Measurements from ENCODE around the gene TRPM3.

The TRPM3 gene

DNA sequence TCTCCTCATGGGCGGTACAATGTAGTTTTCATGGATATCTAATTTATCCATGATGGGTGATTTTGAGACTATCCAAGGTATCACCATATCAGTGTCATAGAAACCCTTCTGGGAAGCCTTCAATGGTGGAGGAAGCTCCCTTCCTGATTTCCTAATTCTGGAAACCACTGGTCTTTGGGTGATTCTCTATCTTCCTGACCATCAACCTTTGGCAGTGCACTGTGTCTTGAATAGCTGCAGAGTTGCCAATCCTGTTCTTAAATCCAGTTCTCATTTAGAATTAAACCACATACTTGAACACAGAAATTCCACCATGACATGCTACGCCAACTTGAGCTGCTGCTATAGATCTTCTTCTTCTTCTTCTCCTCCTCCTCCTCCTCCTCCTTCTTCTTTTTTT lies 545.3 kb downstream of the TRPM3 start:
- no peak for DNase-seq (ENCODE audit: low spot score)

DNA sequence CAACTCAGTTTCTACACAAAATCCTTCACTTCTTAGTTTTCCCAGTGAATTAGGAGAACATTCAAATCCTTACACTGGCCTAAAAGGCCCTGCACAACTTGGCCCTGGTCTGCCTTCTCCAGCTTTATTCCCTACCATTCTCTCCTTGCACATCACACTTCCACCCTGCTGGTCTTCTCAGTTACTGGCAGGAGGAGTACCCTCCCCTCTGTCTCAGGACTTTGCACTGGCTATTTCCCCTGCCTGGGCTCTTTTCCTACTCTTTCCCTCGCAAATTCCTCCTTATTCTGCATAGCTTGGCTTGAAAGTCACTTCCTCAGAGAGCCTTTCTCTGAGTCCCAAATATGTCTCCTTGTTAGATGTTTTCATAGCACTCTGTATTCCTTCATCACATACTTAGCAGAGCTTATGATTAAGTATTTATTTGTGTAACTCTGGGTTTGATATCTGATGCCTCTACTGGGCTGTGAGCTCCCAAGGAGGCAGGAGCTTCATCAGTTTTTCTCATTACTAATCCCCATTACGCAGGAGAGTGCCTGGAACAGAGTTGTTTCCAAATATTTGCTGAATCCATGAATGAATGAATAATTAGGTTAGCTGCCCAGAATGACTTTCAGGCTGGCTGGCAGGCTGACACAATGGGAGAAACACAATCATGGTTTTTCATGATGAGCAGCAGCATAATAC lies 547.1 kb downstream of the TRPM3 start:
- DNase-seq (ENCODE audit: low spot score) = peak; percentile 22

- no peak for DNase-seq (ENCODE audit: low spot score)
These were observed 548.1 kb downstream of the TRPM3 start for GRCh38 chr9:70573308-70573707.

GRCh38 chr9:70571258-70571657 lies 550.2 kb downstream of the TRPM3 start:
- DNase-seq (ENCODE audit: low spot score) = no peak

DNA sequence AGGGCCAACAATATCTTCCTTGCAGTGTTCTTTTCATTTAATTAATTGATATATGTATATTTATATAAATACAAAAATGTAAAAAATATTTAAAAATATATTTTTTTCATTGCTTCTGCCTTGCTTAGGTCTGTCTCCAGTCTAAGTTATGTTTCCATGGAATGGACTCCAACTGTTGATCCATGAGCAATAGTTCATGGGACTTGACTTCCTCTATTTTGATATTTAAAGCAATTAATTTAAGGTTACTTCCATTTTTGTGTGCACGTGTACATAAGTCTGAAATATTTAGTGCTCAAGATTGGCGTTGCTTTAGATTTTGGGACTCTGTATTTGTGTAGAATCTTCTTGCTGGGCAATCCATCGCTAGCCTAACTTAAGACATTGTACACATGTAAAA lies 551.6 kb downstream of the TRPM3 start:
- no peak for DNase-seq (ENCODE audit: low spot score)

- DNase-seq (ENCODE audit: low spot score) = no peak
These were observed 552.2 kb downstream of the TRPM3 start for GRCh38 chr9:70569070-70569772.

- no peak for DNase-seq (ENCODE audit: low spot score)
These were observed 553.9 kb downstream of the TRPM3 start for GRCh38 chr9:70567511-70567910.

DNA sequence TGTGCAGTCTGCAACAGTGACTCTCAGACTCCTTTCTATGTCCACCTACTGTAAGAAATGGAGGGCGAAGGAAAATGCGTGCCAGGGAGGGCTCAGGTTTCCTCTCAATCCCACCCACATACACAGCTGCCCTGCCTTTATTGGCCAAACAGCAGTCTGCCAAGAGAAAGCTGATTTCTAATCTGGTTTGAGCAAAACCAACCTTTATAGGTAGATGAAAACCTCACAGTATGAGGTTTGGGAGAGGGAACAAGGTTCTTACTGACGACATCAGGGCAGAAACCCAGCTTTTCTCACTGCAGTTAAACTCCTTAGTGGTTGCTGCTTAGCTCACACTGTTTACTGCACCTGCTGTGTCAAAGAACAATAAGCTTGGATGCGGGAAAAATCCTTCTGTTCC lies 554.7 kb downstream of the TRPM3 start:
- DNase-seq (ENCODE audit: low spot score) = peak; percentile 54

- no peak for DNase-seq (ENCODE audit: low spot score)
These were observed 555.4 kb downstream of the TRPM3 start for GRCh38 chr9:70566066-70566465.

DNA sequence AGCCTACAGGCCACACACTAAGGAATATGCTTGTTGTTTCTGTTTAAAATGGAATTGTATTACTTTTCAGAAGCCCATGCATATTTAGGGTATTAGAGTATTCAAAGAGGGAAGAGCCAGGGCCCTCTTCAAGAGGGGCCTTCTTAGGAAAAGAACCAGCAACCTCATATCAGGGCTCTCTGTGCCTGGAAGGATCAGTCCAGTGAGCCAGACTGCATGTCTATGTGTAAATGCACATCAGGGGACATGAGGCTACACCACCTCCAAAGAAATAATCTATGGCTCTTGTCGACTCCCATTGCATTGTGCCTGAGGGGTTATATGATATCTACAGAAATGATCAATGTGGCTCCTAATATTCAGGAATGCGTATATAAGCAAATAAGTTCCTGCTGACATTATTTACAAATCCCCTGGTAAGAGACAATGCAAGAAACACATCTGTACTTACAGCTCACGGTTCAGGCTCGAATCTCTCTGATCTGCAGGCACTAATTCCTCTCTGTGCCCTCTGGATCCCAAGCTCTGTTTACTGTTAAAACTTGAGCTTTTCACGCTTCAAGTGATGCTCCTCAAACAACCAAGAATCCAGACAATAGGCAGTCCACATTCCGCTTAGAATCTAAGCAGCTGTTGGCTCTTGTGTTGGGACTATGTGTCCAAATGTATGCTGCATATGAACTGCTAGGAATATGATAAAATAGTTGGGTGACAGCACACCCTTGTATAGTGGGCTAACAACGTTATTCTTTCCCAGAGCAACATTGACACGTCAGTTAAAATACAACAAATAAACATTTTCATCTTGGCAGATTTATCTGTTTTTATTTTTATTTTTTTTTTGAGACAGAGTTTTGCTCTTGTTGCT lies 556.7 kb downstream of the TRPM3 start:
- DNase-seq (ENCODE audit: low spot score) = no peak

- DNase-seq (ENCODE audit: low spot score) = no peak
These were observed 557.8 kb downstream of the TRPM3 start for GRCh38 chr9:70563431-70564204.

DNA sequence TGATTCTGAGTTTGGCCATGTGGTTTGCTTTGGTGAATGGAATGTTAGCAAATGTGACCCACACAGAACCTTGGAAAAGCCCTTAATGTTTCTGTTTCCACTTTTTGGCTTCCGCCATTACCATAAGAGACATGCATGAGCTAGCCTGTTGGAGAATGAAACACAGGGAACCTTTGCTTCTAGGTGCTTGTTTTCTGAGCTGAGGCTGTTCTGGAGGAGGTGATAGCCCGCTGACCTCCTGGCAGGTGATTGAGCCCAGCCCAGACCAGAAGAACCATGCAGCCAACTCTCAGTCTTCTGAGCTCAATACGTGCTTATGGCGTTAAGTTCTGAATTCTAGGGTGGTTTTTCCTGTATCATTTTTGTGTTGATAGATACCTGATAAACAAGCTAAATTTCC lies 558.4 kb downstream of the TRPM3 start:
- DNase-seq (ENCODE audit: low spot score) = no peak

DNA sequence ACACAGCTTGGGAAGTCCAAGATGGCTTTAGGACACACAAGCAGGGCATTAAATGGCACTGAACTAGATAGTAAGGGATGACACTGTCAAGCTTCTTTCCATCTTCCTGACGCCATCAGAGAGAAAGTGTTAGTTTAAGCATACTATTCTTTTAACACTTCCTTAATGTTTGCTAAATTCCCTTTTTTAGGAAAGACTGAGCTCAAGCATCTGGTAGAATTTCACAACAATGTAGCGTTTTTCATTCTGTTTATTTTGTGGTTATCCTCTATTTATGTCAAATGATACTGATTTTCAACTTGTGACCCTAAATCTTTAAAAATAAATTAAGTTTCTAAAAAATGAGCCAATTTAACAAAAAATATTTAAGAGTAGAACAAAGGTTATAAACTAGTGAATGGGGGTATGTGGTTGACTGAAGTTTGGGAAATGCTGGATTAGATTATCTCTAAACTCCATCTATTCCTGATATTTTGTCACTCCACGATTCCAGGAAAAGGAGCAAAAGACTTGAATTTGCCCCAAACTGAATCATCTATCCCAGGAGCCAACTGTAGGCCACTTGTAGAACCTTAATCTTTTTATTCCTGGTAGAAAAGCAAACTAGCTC lies 559.5 kb downstream of the TRPM3 start:
- DNase-seq (ENCODE audit: low spot score) = no peak

GRCh38 chr9:70561111-70561510 lies 560.3 kb downstream of the TRPM3 start:
- DNase-seq (ENCODE audit: low spot score) = no peak

GRCh38 chr9:70559102-70559501 lies 562.3 kb downstream of the TRPM3 start:
- no peak for DNase-seq (ENCODE audit: low spot score)

- DNase-seq (ENCODE audit: low spot score) = no peak
These were observed 563.6 kb downstream of the TRPM3 start for GRCh38 chr9:70557661-70558369.

DNA sequence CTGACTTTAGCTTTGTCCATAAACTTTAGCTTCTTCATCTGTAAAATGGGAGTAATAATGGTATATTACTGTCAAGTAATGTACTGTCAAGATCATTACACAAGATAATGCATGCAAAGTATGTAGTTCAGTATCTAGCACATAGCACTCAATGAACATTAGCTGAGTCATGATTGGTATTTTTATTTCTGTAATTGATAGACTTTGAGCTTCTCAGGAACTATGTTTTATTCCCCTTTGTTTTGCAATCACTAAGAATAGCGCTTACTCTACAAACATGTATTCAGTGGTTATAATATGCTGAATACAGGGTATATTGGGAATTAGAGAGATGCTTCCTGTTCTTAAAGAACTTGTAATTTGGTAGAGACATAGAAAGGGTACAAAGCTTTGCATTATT lies 564.6 kb downstream of the TRPM3 start:
- DNase-seq (ENCODE audit: low spot score) = no peak

DNA sequence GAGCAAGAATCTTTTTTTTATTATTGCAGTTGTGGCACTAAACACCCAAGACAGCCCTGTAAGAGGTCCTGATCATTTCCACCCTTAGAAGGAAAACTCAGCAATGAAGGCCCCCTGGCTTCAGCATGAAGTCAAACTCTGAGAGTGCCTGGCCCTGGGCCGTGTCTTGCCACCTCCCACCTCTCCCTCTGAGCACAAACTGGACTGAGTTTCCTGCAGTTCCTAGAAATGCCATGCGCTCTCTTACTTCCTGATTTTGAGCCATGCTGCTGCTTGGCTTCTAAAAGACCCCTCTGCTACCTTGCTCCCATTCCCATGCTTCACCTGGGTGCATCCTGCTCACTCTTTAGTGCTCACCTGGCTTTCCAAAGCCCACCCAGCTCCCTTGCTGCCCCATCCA lies 566.5 kb downstream of the TRPM3 start:
- no peak for DNase-seq (ENCODE audit: low spot score)

GRCh38 chr9:70553707-70554673 lies 567.4 kb downstream of the TRPM3 start:
- DNase-seq (ENCODE audit: low spot score) = peak; percentile 59

DNA sequence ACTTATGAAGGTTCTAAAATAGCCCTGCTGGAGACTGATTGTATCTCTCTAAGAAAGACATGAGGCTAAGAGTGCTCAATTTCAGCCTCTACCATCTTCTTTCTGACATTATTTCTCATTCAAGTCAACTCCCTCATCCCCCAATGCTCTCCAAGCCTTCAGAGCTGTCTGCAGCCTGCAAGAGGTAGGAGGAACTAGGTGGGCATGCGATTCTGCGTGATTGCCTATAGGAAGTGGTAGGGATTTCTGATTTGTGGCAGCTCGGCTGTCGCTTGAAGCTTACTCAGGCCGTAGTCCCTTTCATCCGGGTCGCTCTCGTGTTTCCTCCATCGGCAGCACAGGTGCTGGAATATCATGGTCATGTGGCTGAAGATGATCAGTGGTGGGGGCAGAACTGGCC lies 568.9 kb downstream of the TRPM3 start:
- DNase-seq (ENCODE audit: low spot score) = no peak

All from iPS-NIHi11 (cell line).